Caco-2 (cell line): ENCODE measurements around the gene CNOT1. TPM values are rescaled to one million over a fixed set of nuclear protein-coding genes. Genes with fewer than 3 reads are reported as not detected.

Experiments used
- BruUV-seq: library from RNA; stranded (reverse); fragments of 400-500 nt; replicated peaks from 2 replicates; lab custom pipeline; 2021; lab: Mats Ljungman, UMichigan
- CTCF ChIA-PET: fragments of 300-600 bp; sonication (Branson Sonifier 250); formaldehyde crosslinking; loops from one replicate; lab custom pipeline; 2022; ENCODE audit warnings: antibody characterized with exemption; lab: Charles Lee
- POLR2A ChIA-PET: fragments of 300-600 bp; sonication (Branson Sonifier 250); formaldehyde crosslinking; loops from one replicate; lab custom pipeline; 2022; ENCODE audit warnings: antibody characterized with exemption; lab: Charles Lee
- DNase-seq, 2 experiments: peaks; one replicate each; pipeline versions ENCODE4 v3.0.0 to v3.0.0-alpha.2; 2020 to 2022
- H3K27me3 ChIP-seq: replicated peaks from 2 replicates; pipeline ENCODE4 v1.6.0; 2011; ENCODE audit warnings: low read length; ENCODE audit not compliant: control insufficient read depth, insufficient read depth
- H3K36me3 ChIP-seq: 2 replicates; pipeline ENCODE4 v1.5.1; 2011; ENCODE audit warnings: low read length; ENCODE audit not compliant: control insufficient read depth, insufficient read depth
- H3K4me1 ChIP-seq: fragments of 250-450 bp; sonication (Bioruptor Pico); 2 replicates; pipeline ENCODE4 v1.5.1; 2020; ENCODE audit warnings: mild to moderate bottlenecking
- H3K4me3 ChIP-seq: 2 replicates; pipeline ENCODE4 v1.5.1; 2011; ENCODE audit warnings: low read depth, mild to moderate bottlenecking, control low read depth, low read length
- H3K9me3 ChIP-seq: fragments of 250-450 bp; sonication (Bioruptor Pico); 2 replicates; pipeline ENCODE4 v1.5.1; 2020; ENCODE audit warnings: mild to moderate bottlenecking, moderate library complexity
- H3K27ac Mint-ChIP-seq: one replicate; pipeline ENCODE4 v1.8.0; 2022; ENCODE audit warnings: mixed read lengths; ENCODE audit not compliant: unreplicated experiment
- H3K27me3 Mint-ChIP-seq: one replicate; pipeline ENCODE4 v1.8.0; 2022; ENCODE audit warnings: mixed read lengths; ENCODE audit not compliant: insufficient read depth, unreplicated experiment
- H3K36me3 Mint-ChIP-seq: one replicate; pipeline ENCODE4 v1.8.0; 2022; ENCODE audit warnings: mild to moderate bottlenecking, mixed read lengths; ENCODE audit not compliant: insufficient read depth, unreplicated experiment
- H3K4me1 Mint-ChIP-seq: one replicate; pipeline ENCODE4 v1.8.0; 2022; ENCODE audit warnings: low read depth, mixed read lengths; ENCODE audit not compliant: unreplicated experiment
- H3K4me3 Mint-ChIP-seq: one replicate; pipeline ENCODE4 v1.8.0; 2022; ENCODE audit warnings: mild to moderate bottlenecking, moderate library complexity, mixed read lengths; ENCODE audit not compliant: unreplicated experiment
- H3K9me3 Mint-ChIP-seq: one replicate; pipeline ENCODE4 v1.8.0; 2022; ENCODE audit warnings: mixed read lengths; ENCODE audit not compliant: unreplicated experiment
- intact Hi-C: fragments of 100-400 bp; cut with micrococcal nuclease; formaldehyde crosslinking; loops from one replicate; pipeline ENCODE4 v1.10.0; 2022; ENCODE audit not compliant: unreplicated experiment
- total RNA-seq: library from RNA; stranded (reverse); gene quantifications from 2 replicates; pipeline ENCODE4 v1.2.3, GENCODE V29; 2022
- TF ChIP-seq, protein P1 (sequence below), 2 experiments: fragments of 200-600 bp in 1 of 2; IDR thresholded peaks; 1 replicate in 1 of 2; 2 replicates in 1 of 2; pipeline versions ENCODE4 v1.5.1 to v1.8.0; 2011 to 2022; ENCODE audit warnings: antibody characterized with exemption in 1 of 2, control low read depth in 1 of 2, inconsistent platforms in 1 of 2, low read depth in 1 of 2, low read length in 1 of 2, mild to moderate bottlenecking in 1 of 2, moderate library complexity in 1 of 2; ENCODE audit not compliant: insufficient read depth in 1 of 2, severe bottlenecking in 1 of 2, unreplicated experiment in 1 of 2

Gene CNOT1
- total RNA-seq, 1 experiment from 2014 or later, result 413 TPM

GRCh38 chr16:58488531-58488930 lies 141.1 kb downstream of the CNOT1 start:
- no peak overlapping the region for H3K4me3 Mint-ChIP-seq
- no peaks in the 10 kb centered on the region for H3K27me3 ChIP-seq
- H3K4me3 ChIP-seq, result no peak overlapping the region
- DNase-seq, result no peak
- ChIA-PET POLR2A (no interaction called here), CTCF (interaction anchor here (0.6 to 4.2 kb wide), 12 partner anchors 24 to 246 kb away, joined by 3 to 86 read pairs (median 7); partner anchors contain the start of gene SLC38A7)
- TF ChIP-seq, protein P1, sequence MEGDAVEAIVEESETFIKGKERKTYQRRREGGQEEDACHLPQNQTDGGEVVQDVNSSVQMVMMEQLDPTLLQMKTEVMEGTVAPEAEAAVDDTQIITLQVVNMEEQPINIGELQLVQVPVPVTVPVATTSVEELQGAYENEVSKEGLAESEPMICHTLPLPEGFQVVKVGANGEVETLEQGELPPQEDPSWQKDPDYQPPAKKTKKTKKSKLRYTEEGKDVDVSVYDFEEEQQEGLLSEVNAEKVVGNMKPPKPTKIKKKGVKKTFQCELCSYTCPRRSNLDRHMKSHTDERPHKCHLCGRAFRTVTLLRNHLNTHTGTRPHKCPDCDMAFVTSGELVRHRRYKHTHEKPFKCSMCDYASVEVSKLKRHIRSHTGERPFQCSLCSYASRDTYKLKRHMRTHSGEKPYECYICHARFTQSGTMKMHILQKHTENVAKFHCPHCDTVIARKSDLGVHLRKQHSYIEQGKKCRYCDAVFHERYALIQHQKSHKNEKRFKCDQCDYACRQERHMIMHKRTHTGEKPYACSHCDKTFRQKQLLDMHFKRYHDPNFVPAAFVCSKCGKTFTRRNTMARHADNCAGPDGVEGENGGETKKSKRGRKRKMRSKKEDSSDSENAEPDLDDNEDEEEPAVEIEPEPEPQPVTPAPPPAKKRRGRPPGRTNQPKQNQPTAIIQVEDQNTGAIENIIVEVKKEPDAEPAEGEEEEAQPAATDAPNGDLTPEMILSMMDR (IDR thresholded peaks at IDR 0.05; ENCODE audit: insufficient read depth in 1 of 2, low read depth in 1 of 2, low read length in 1 of 2, severe bottlenecking in 1 of 2, unreplicated experiment in 1 of 2), result no peak
- intact Hi-C loops, result loop anchor here (5.0 kb wide), 2 partner anchors 96 to 291 kb away; partner anchors contain the start of genes CSNK2A2 and GINS3
- H3K36me3 ChIP-seq, result no peaks in the 10 kb centered on the region
- H3K27me3 Mint-ChIP-seq, result peaks cover 4% of the 10 kb centered on the region
- H3K27ac Mint-ChIP-seq, result no peak overlapping the region
- H3K9me3 ChIP-seq, result no peaks in the 10 kb centered on the region
- no peaks in the 10 kb centered on the region for H3K36me3 Mint-ChIP-seq
- no TSS peak for BruUV-seq
- H3K4me1 Mint-ChIP-seq, result no peaks in the 10 kb centered on the region
- no peaks in the 10 kb centered on the region for H3K4me1 ChIP-seq
- no peaks in the 10 kb centered on the region for H3K9me3 Mint-ChIP-seq

GRCh38 chr16:58487566-58488351 lies 141.9 kb downstream of the CNOT1 start:
- ChIA-PET POLR2A (interaction anchor here (0.6 kb wide), 1 partner anchor 151 kb away, joined by 3 read pairs; no protein-coding TSS in a partner anchor), CTCF (interaction anchor here (0.6 to 4.2 kb wide), 22 partner anchors 10 to 358 kb away, joined by 3 to 86 read pairs (median 4); partner anchors contain the start of genes CFAP20, GINS3 and SLC38A7)
- no peaks in the 10 kb centered on the region for H3K9me3 ChIP-seq
- H3K4me3 ChIP-seq, result no peak overlapping the region
- BruUV-seq, result no TSS peak
- no peaks in the 10 kb centered on the region for H3K27me3 ChIP-seq
- H3K9me3 Mint-ChIP-seq, result no peaks in the 10 kb centered on the region
- peaks cover 4% of the 10 kb centered on the region for H3K27me3 Mint-ChIP-seq
- H3K4me1 Mint-ChIP-seq, result no peaks in the 10 kb centered on the region
- intact Hi-C loops, result loop anchor here (1.0 to 5.0 kb wide), 5 partner anchors 23 to 290 kb away; partner anchors contain the start of genes CSNK2A2 and GINS3
- H3K36me3 ChIP-seq, result no peaks in the 10 kb centered on the region
- no peaks in the 10 kb centered on the region for H3K4me1 ChIP-seq
- no peak overlapping the region for H3K4me3 Mint-ChIP-seq
- no peak overlapping the region for H3K27ac Mint-ChIP-seq
- no peaks in the 10 kb centered on the region for H3K36me3 Mint-ChIP-seq
- TF ChIP-seq, protein P1 (IDR thresholded peaks at IDR 0.05; ENCODE audit: insufficient read depth in 1 of 2, low read depth in 1 of 2, low read length in 1 of 2, severe bottlenecking in 1 of 2, unreplicated experiment in 1 of 2), result peak; percentile 98 to 99
- DNase-seq, result peak; percentile 90 to 92

- Mint-ChIP-seq H3K4me3 (no peak overlapping the region), H3K27me3 (no peaks in the 10 kb centered on the region), H3K27ac (no peak overlapping the region), H3K4me1 (no peaks in the 10 kb centered on the region), H3K9me3 (no peaks in the 10 kb centered on the region), H3K36me3 (no peaks in the 10 kb centered on the region)
- TF ChIP-seq, protein P1 (IDR thresholded peaks at IDR 0.05; ENCODE audit: insufficient read depth in 1 of 2, low read depth in 1 of 2, low read length in 1 of 2, severe bottlenecking in 1 of 2, unreplicated experiment in 1 of 2), result no peak
- no peaks in the 10 kb centered on the region for H3K36me3 ChIP-seq
- CTCF ChIA-PET, result interaction anchor here (4.2 kb wide), 1 partner anchor 149 kb away, joined by 86 read pairs; no protein-coding TSS in a partner anchor
- H3K27me3 ChIP-seq, result no peaks in the 10 kb centered on the region
- no TSS peak for BruUV-seq
- no peaks in the 10 kb centered on the region for H3K9me3 ChIP-seq
- H3K4me1 ChIP-seq, result no peaks in the 10 kb centered on the region
- intact Hi-C loops, result loop anchor here (5.0 kb wide), 2 partner anchors 93 to 288 kb away; partner anchors contain the start of genes CSNK2A2 and GINS3
- DNase-seq, result no peak
- POLR2A ChIA-PET, result interaction anchor here (0.6 kb wide), 1 partner anchor 461 kb away, joined by 3 read pairs; no protein-coding TSS in a partner anchor
- no peak overlapping the region for H3K4me3 ChIP-seq
Measured at GRCh38 chr16:58485184-58485887, 144.3 kb downstream of the CNOT1 start.
